ENCODE data around the gene TENT4B. TPM values are rescaled to one million over a fixed set of nuclear protein-coding genes. Genes with fewer than 3 reads are reported as not detected.

The TENT4B gene
- total RNA-seq, 1 experiment from 2014 or later = 13.0 TPM

DNA sequence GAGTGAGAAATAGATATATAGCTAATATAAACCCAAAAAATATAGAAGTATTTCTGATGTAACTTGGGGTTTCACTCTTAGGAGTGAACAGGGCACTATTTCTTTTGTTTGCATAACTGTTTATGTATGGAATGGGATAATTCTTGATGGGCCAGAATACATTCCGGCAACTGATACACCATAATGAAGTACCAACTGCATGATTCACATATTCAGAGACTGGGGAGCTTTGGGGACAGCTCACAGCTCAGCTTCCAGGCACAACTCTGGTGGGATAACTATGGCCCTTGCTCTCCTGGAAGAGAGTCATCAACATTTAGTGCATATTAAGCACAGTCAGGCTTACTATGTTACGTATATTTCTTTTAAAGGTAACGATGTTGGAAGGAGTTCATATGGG is 71.2 kb downstream of the TENT4B start:
- Histone ChIP-seq H3K4me1 (ENCODE audit: insufficient read depth, low read length) (no peaks in the 10 kb centered on the region), H3K79me2 (ENCODE audit: insufficient read depth, low read length) (no peaks in the 10 kb centered on the region), H4K20me1 (ENCODE audit: control insufficient read depth, insufficient read depth, insufficient read length) (no peaks in the 10 kb centered on the region), H2BK5ac (ENCODE audit: insufficient read length, low read length) (no peak overlapping the region), H3K9ac (ENCODE audit: extremely low read depth, insufficient read length, low read length) (no peak overlapping the region), H3K4me2 (ENCODE audit: insufficient read depth, insufficient read length, low read length) (no peak overlapping the region), H3K56ac (ENCODE audit: insufficient read length, low read depth, low read length) (no peak overlapping the region), H3K79me1 (ENCODE audit: insufficient read depth, low read depth, low read length, poor library complexity, severe bottlenecking) (no peaks in the 10 kb centered on the region), H2BK15ac (ENCODE audit: low read depth, low read length) (no peak overlapping the region), H4K91ac (ENCODE audit: insufficient read length, low read depth, low read length) (no peak overlapping the region), H2BK120ac (ENCODE audit: low read depth, low read length, poor library complexity, severe bottlenecking) (no peak overlapping the region), H3T11ph (ENCODE audit: low read length) (no peak overlapping the region), H3K14ac (ENCODE audit: insufficient read depth, low read length) (no peak overlapping the region), H3K9me3 (ENCODE audit: control insufficient read depth, low read depth, low read length) (no peaks in the 10 kb centered on the region), H3K4ac (ENCODE audit: low read depth, low read length) (no peak overlapping the region), H3K23ac (ENCODE audit: insufficient read length, low read depth, low read length) (no peak overlapping the region), H4K5ac (ENCODE audit: insufficient read length, low read depth, low read length) (no peak overlapping the region), H2AK5ac (ENCODE audit: insufficient read length, low read length) (no peak overlapping the region), H2BK20ac (ENCODE audit: low read depth, low read length, poor library complexity, severe bottlenecking) (no peak overlapping the region), H4K8ac (replicated peaks; ENCODE audit: insufficient read length, low read depth, low read length) (no peak overlapping the region), H3K27ac (ENCODE audit: insufficient read length, low read depth, low read length) (no peak overlapping the region), H3K27me3 (ENCODE audit: insufficient read depth, low read length) (no peaks in the 10 kb centered on the region), H3K23me2 (ENCODE audit: insufficient read length, low read depth, low read length, poor library complexity, severe bottlenecking) (no peaks in the 10 kb centered on the region), H3K18ac (ENCODE audit: insufficient read length, low read depth, low read length) (no peak overlapping the region), H2AFZ (ENCODE audit: low read length) (no peak overlapping the region), H2BK12ac (ENCODE audit: insufficient read length, low read depth, low read length) (no peak overlapping the region)
- no CpG with 5 or more reads among the region's 3 CpGs for WGBS (ENCODE audit: extremely low coverage, insufficient read length, low lambda C conversion rate)
- no peaks in the 10 kb centered on the region for H3K9me3 Mint-ChIP-seq
- no peak for DNase-seq
- H3K27ac Mint-ChIP-seq = no peak overlapping the region
- no peaks in the 10 kb centered on the region for H3K27me3 Mint-ChIP-seq (ENCODE audit: low read depth)
- H3K36me3 Mint-ChIP-seq (ENCODE audit: insufficient read depth in 1 of 3, low read depth in 3 of 3) = peaks cover 12 to 38% (median 33%) of the 10 kb centered on the region in 3 experiments; a peak in 6 of 7 replicates
- H3K4me3 Mint-ChIP-seq = no peak overlapping the region
- no peak for TF ChIP-seq CTCF (conservative IDR thresholded peaks at IDR 0.05)
- no peaks in the 10 kb centered on the region for H3K4me1 Mint-ChIP-seq
